ENCODE measurements around the gene INPP4B. TPM values are rescaled to one million over a fixed set of nuclear protein-coding genes. Genes with fewer than 3 reads are reported as not detected.

INPP4B gene
- total and polyA plus RNA-seq, 2 donors (not counting 1 experiment from before 2014, with no cell fraction given): 19.7 to 22.2 TPM

DNA sequence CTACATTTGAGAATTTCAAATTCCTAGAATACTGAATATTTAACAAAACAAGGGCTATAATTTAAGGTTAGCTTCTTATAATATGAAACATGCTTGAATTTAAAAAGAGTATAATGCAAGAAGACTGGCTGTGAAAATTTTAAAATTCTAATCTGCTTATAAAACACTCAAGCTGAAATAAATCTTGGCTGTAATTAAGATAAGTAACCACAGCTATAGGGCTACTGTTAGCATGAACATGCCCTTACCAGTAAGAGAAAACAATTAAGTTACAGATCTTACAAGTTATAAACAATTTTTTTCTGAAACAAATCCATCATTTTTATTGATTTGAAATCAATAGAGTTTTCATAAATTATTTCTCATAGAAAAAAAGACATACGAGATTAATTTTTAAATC, 148.2 kb downstream of the INPP4B start:
- H3K4me2 ChIP-seq (ENCODE audit: extremely low read depth, insufficient read depth, low read length): no peak overlapping the region
- TF ChIP-seq EZH2 (IDR thresholded peaks at IDR 0.05; ENCODE audit: low read length, missing control alignments) (no peak), CTCF (conservative IDR thresholded peaks at IDR 0.05 in 1 of 2, IDR thresholded peaks at IDR 0.05 in 1 of 2; ENCODE audit: low read depth in 1 of 2, low read length in 2 of 2) (no peak)
- H3K27ac ChIP-seq (ENCODE audit: insufficient read depth, low read length): no peak overlapping the region
- H2AFZ ChIP-seq (ENCODE audit: low read length): no peak overlapping the region
- H3K4me1 ChIP-seq (ENCODE audit: control insufficient read depth, extremely low read depth, insufficient read depth, low read length): no peaks in the 10 kb centered on the region
- H3K79me2 ChIP-seq (ENCODE audit: control insufficient read depth, insufficient read depth, low read length): no peaks in the 10 kb centered on the region
- no peaks in the 10 kb centered on the region for H3K27me3 ChIP-seq (ENCODE audit: control insufficient read depth, insufficient read depth, low read length)
- no peaks in the 10 kb centered on the region for H3K36me3 ChIP-seq (ENCODE audit: control insufficient read depth, insufficient read depth, low read length)
- DNase-seq (ENCODE audit: low read depth in 2 of 2): no peak
- H3K9ac ChIP-seq (ENCODE audit: insufficient read depth, low read length): no peak overlapping the region
- H4K20me1 ChIP-seq (ENCODE audit: control insufficient read depth, extremely low read depth, insufficient read depth, low read length): no peaks in the 10 kb centered on the region
- H3K9me3 ChIP-seq (ENCODE audit: control insufficient read depth, insufficient read depth, low read depth, low read length): no peaks in the 10 kb centered on the region
- no peak overlapping the region for H3K4me3 ChIP-seq (replicated peaks in 1 of 4; ENCODE audit: control extremely low read depth in 1 of 4, insufficient read depth in 1 of 4, low read depth in 3 of 4, low read length in 4 of 4)

- H3K9me3 ChIP-seq (ENCODE audit: control insufficient read depth, insufficient read depth, low read depth, low read length): no peaks in the 10 kb centered on the region
- DNase-seq (ENCODE audit: low read depth in 2 of 2): no peak
- no peaks in the 10 kb centered on the region for H3K27me3 ChIP-seq (ENCODE audit: control insufficient read depth, insufficient read depth, low read length)
- no peak overlapping the region for H3K4me3 ChIP-seq (replicated peaks in 1 of 4; ENCODE audit: control extremely low read depth in 1 of 4, insufficient read depth in 1 of 4, low read depth in 3 of 4, low read length in 4 of 4)
- no peaks in the 10 kb centered on the region for H3K36me3 ChIP-seq (ENCODE audit: control insufficient read depth, insufficient read depth, low read length)
- no peak overlapping the region for H3K9ac ChIP-seq (ENCODE audit: insufficient read depth, low read length)
- no peak overlapping the region for H2AFZ ChIP-seq (ENCODE audit: low read length)
- no peaks in the 10 kb centered on the region for H4K20me1 ChIP-seq (ENCODE audit: control insufficient read depth, extremely low read depth, insufficient read depth, low read length)
- H3K4me2 ChIP-seq (ENCODE audit: extremely low read depth, insufficient read depth, low read length): no peak overlapping the region
- TF ChIP-seq CTCF (conservative IDR thresholded peaks at IDR 0.05 in 1 of 2, IDR thresholded peaks at IDR 0.05 in 1 of 2; ENCODE audit: low read depth in 1 of 2, low read length in 2 of 2): no peak
- no peak for TF ChIP-seq EZH2 (IDR thresholded peaks at IDR 0.05; ENCODE audit: low read length, missing control alignments)
- no peaks in the 10 kb centered on the region for H3K79me2 ChIP-seq (ENCODE audit: control insufficient read depth, insufficient read depth, low read length)
- no peaks in the 10 kb centered on the region for H3K4me1 ChIP-seq (ENCODE audit: control insufficient read depth, extremely low read depth, insufficient read depth, low read length)
- H3K27ac ChIP-seq (ENCODE audit: insufficient read depth, low read length): no peak overlapping the region
Measured at GRCh38 chr4:142697320-142697719, 148.8 kb downstream of the INPP4B start.

GRCh38 chr4:142696334-142697122, 149.6 kb downstream of the INPP4B start:
- H3K79me2 ChIP-seq (ENCODE audit: control insufficient read depth, insufficient read depth, low read length): no peaks in the 10 kb centered on the region
- H2AFZ ChIP-seq (ENCODE audit: low read length): no peak overlapping the region
- no peak for DNase-seq (ENCODE audit: low read depth in 2 of 2)
- H3K4me1 ChIP-seq (ENCODE audit: control insufficient read depth, extremely low read depth, insufficient read depth, low read length): no peaks in the 10 kb centered on the region
- no peak overlapping the region for H3K4me3 ChIP-seq (replicated peaks in 1 of 4; ENCODE audit: control extremely low read depth in 1 of 4, insufficient read depth in 1 of 4, low read depth in 3 of 4, low read length in 4 of 4)
- H3K27me3 ChIP-seq (ENCODE audit: control insufficient read depth, insufficient read depth, low read length): no peaks in the 10 kb centered on the region
- H3K9me3 ChIP-seq (ENCODE audit: control insufficient read depth, insufficient read depth, low read depth, low read length): no peaks in the 10 kb centered on the region
- no peaks in the 10 kb centered on the region for H3K36me3 ChIP-seq (ENCODE audit: control insufficient read depth, insufficient read depth, low read length)
- no peak overlapping the region for H3K27ac ChIP-seq (ENCODE audit: insufficient read depth, low read length)
- H3K4me2 ChIP-seq (ENCODE audit: extremely low read depth, insufficient read depth, low read length): no peak overlapping the region
- TF ChIP-seq EZH2 (IDR thresholded peaks at IDR 0.05; ENCODE audit: low read length, missing control alignments) (no peak), CTCF (conservative IDR thresholded peaks at IDR 0.05 in 1 of 2, IDR thresholded peaks at IDR 0.05 in 1 of 2; ENCODE audit: low read depth in 1 of 2, low read length in 2 of 2) (no peak)
- H4K20me1 ChIP-seq (ENCODE audit: control insufficient read depth, extremely low read depth, insufficient read depth, low read length): no peaks in the 10 kb centered on the region
- H3K9ac ChIP-seq (ENCODE audit: insufficient read depth, low read length): no peak overlapping the region

Measured in fibroblast of lung (primary cell).